ENCODE data around the gene CYBC1. TPM values are rescaled to one million over a fixed set of nuclear protein-coding genes. Genes with fewer than 3 reads are reported as not detected.
"Not testable (repeated sequence)": the region's sequence is repeated elsewhere in the genome, so short reads cannot be mapped to it uniquely, and the experiment has no call there.

CYBC1 gene
- total RNA-seq, 1 experiment from 2014 or later = 26.3 TPM

- DNase-seq (ENCODE audit: low read depth) = no peak
Observed at GRCh38 chr17:82479602-82480001, 29.1 kb upstream of the CYBC1 start.

- DNase-seq (ENCODE audit: low read depth) = no peak
Observed at GRCh38 chr17:82477934-82478333, 27.4 kb upstream of the CYBC1 start.

- DNase-seq (ENCODE audit: low read depth) = no peak
Observed at GRCh38 chr17:82475458-82475857, 24.9 kb upstream of the CYBC1 start.

- DNase-seq (ENCODE audit: low read depth) = no peak
Observed at GRCh38 chr17:82474223-82475010, 23.9 kb upstream of the CYBC1 start.

- DNase-seq (ENCODE audit: low read depth) = no peak
Observed at GRCh38 chr17:82470065-82470464, 19.5 kb upstream of the CYBC1 start.

- no peak for DNase-seq (ENCODE audit: low read depth)
Observed at GRCh38 chr17:82468692-82469091, 18.1 kb upstream of the CYBC1 start.

- no peak for DNase-seq (ENCODE audit: low read depth)
Observed at GRCh38 chr17:82465023-82465603, 14.6 kb upstream of the CYBC1 start.

GRCh38 chr17:82464567-82464929 lies 14.0 kb upstream of the CYBC1 start:
- DNase-seq (ENCODE audit: low read depth) = no peak

GRCh38 chr17:82463925-82464566 lies 13.5 kb upstream of the CYBC1 start:
- no peak for DNase-seq (ENCODE audit: low read depth)

- no peak for DNase-seq (ENCODE audit: low read depth)
Observed at GRCh38 chr17:82463391-82463790, 12.8 kb upstream of the CYBC1 start.

- no peak for DNase-seq (ENCODE audit: low read depth)
Observed at GRCh38 chr17:82461827-82462524, 11.4 kb upstream of the CYBC1 start.

- not testable (repeated sequence) for DNase-seq (ENCODE audit: low read depth)
Observed at GRCh38 chr17:82459936-82460335, 9.4 kb upstream of the CYBC1 start.

- DNase-seq (ENCODE audit: low read depth) = peak; percentile 49
Observed at GRCh38 chr17:82458885-82459424, 8.4 kb upstream of the CYBC1 start.

GRCh38 chr17:82458179-82458884 lies 7.8 kb upstream of the CYBC1 start, which contains the start of gene NARF:
Gene NARF (plus strand): TSS chr17:82458741. CDS start chr17:82458804, 63 bp downstream.
- DNase-seq (ENCODE audit: low read depth) = peak; percentile 99

- no peak for DNase-seq (ENCODE audit: low read depth)
Observed at GRCh38 chr17:82457929-82458178, 7.3 kb upstream of the CYBC1 start.

- DNase-seq (ENCODE audit: low read depth) = no peak
Observed at GRCh38 chr17:82457073-82457928, 6.7 kb upstream of the CYBC1 start.

GRCh38 chr17:82453706-82454105 lies 3.2 kb upstream of the CYBC1 start:
- not testable (repeated sequence) for DNase-seq (ENCODE audit: low read depth)

GRCh38 chr17:82453151-82453550 lies 2.6 kb upstream of the CYBC1 start:
- DNase-seq (ENCODE audit: low read depth) = not testable (repeated sequence)

- DNase-seq (ENCODE audit: low read depth) = no peak
Observed at GRCh38 chr17:82452162-82452561, 1.6 kb upstream of the CYBC1 start.

GRCh38 chr17:82449883-82450356 lies 632 bp downstream of the CYBC1 start:
- no peak for DNase-seq (ENCODE audit: low read depth)

Data from Daoy (cell line).